OCI-LY1 (cell line): ENCODE measurements around the gene SHLD1.

Experiments
- H2AFZ ChIP-seq: fragments of 200-600 bp; sonication (generic), shearing (Covaris generic); 2 replicates; pipeline ENCODE4 v1.6.0; 2014; ENCODE audit warnings: antibody characterized with exemption, mild to moderate bottlenecking, low read length
- H3F3A ChIP-seq: fragments of 200-600 bp; sonication (generic), shearing (Covaris generic); 2 replicates; pipeline ENCODE4 v1.6.0; 2014; ENCODE audit warnings: mild to moderate bottlenecking, antibody characterized with exemption, low read length, moderate library complexity; ENCODE audit not compliant: insufficient read depth
- H3K27ac ChIP-seq: fragments of 200-600 bp; sonication (generic); 2 replicates; pipeline ENCODE4 v1.5.1; 2014; ENCODE audit warnings: low read length, mixed run types, mild to moderate bottlenecking, low read depth; ENCODE audit not compliant: poor library complexity, severe bottlenecking
- H3K27me3 ChIP-seq: fragments of 200-600 bp; sonication (generic); 2 replicates; pipeline ENCODE4 v1.6.0; 2014; ENCODE audit warnings: antibody characterized with exemption, mild to moderate bottlenecking, low read length, moderate library complexity; ENCODE audit not compliant: insufficient read depth
- H3K36me3 ChIP-seq: fragments of 200-600 bp; sonication (generic); 2 replicates; pipeline ENCODE4 v1.6.1; 2014; ENCODE audit warnings: mild to moderate bottlenecking, antibody characterized with exemption, low read length, moderate library complexity, mixed read lengths; ENCODE audit not compliant: insufficient read depth
- H3K4me1 ChIP-seq: fragments of 200-600 bp; sonication (generic); 2 replicates; pipeline ENCODE4 v1.5.1; 2014; ENCODE audit warnings: mild to moderate bottlenecking, low read length, moderate library complexity; ENCODE audit not compliant: insufficient read depth, severe bottlenecking
- H3K4me2 ChIP-seq: fragments of 200-600 bp; sonication (generic), shearing (Covaris generic); 2 replicates; pipeline ENCODE4 v1.6.1; 2014; ENCODE audit warnings: low read length
- H3K4me3 ChIP-seq: fragments of 200-600 bp; sonication (generic); 2 replicates; pipeline ENCODE4 v1.5.1; 2014; ENCODE audit warnings: low read length, low read depth, mild to moderate bottlenecking, mixed read lengths; ENCODE audit not compliant: poor library complexity, severe bottlenecking
- H3K79me2 ChIP-seq: fragments of 200-600 bp; shearing (Covaris generic); 2 replicates; pipeline ENCODE4 v1.6.1; 2016; ENCODE audit warnings: mixed run types, low read length, mixed read lengths; ENCODE audit not compliant: insufficient read depth
- H3K9ac ChIP-seq: fragments of 200-600 bp; sonication (generic), shearing (Covaris generic); 2 replicates; pipeline ENCODE4 v1.6.1; 2014; ENCODE audit warnings: mild to moderate bottlenecking, low read length, mixed read lengths
- H3K9me2 ChIP-seq: fragments of 200-600 bp; sonication (generic), shearing (Covaris generic); 2 replicates; pipeline ENCODE4 v1.6.1; 2014; ENCODE audit warnings: low read depth, mild to moderate bottlenecking, low read length, mixed read lengths
- H3K9me3 ChIP-seq: fragments of 200-600 bp; shearing (Covaris generic); 2 replicates; pipeline ENCODE4 v1.6.1; 2014; ENCODE audit warnings: low read length, mixed read lengths
- H4K20me1 ChIP-seq: fragments of 200-600 bp; sonication (generic), shearing (Covaris generic); 2 replicates; pipeline ENCODE4 v1.6.0; 2016; ENCODE audit warnings: mild to moderate bottlenecking, low read length; ENCODE audit not compliant: insufficient read depth
- EZH2 ChIP-seq: fragments of 200-600 bp; sonication (generic), shearing (Covaris generic); IDR thresholded peaks from 2 replicates; pipeline ENCODE4 v1.8.0; 2017; ENCODE audit warnings: borderline replicate concordance, mixed run types, mild to moderate bottlenecking, antibody characterized with exemption, low read length, moderate library complexity, mixed read lengths
- TF ChIP-seq, protein P1 (sequence below): fragments of 200-600 bp; sonication (generic), shearing (Covaris generic); IDR thresholded peaks from 2 replicates; pipeline ENCODE4 v1.5.1; 2017; ENCODE audit warnings: mild to moderate bottlenecking, antibody characterized with exemption, low read length, moderate library complexity, mixed read lengths

SHLD1 gene

DNA sequence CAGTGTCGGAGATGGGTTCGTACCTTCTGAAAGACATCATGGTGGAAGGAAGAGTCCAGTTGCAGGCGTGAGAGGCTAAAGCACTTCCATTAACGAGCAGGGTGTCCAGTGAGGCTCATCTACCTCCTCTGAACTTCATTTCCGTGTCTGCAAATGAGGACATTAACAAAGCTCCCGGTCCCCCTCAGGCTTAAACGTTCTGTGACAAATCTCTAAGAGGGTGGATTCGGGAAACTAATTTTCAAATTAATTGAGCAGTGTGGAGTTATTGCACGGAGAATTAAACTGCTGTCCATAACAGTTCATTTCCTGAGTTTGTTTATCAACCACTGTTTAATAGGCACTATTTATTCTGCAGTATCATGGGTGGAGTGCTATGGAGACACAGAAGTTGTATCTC is 132.0 kb downstream of the SHLD1 start:
- no peaks in the 10 kb centered on the region for H4K20me1 ChIP-seq
- no peaks in the 10 kb centered on the region for H3K79me2 ChIP-seq
- H3K27me3 ChIP-seq, result no peaks in the 10 kb centered on the region; the same call in 1 of the 2 replicates
- no peaks in the 10 kb centered on the region for H3K9me3 ChIP-seq
- peak overlapping the region; percentile 85 for H2AFZ ChIP-seq
- no peaks in the 10 kb centered on the region for H3F3A ChIP-seq
- H3K27ac ChIP-seq, result no peak overlapping the region
- peak overlapping the region; percentile 56 for H3K4me2 ChIP-seq
- no peaks in the 10 kb centered on the region for H3K36me3 ChIP-seq
- H3K4me3 ChIP-seq, result peak overlapping the region; percentile 23
- no peaks in the 10 kb centered on the region for H3K9me2 ChIP-seq
- no peak for TF ChIP-seq EZH2
- TF ChIP-seq, protein P1, sequence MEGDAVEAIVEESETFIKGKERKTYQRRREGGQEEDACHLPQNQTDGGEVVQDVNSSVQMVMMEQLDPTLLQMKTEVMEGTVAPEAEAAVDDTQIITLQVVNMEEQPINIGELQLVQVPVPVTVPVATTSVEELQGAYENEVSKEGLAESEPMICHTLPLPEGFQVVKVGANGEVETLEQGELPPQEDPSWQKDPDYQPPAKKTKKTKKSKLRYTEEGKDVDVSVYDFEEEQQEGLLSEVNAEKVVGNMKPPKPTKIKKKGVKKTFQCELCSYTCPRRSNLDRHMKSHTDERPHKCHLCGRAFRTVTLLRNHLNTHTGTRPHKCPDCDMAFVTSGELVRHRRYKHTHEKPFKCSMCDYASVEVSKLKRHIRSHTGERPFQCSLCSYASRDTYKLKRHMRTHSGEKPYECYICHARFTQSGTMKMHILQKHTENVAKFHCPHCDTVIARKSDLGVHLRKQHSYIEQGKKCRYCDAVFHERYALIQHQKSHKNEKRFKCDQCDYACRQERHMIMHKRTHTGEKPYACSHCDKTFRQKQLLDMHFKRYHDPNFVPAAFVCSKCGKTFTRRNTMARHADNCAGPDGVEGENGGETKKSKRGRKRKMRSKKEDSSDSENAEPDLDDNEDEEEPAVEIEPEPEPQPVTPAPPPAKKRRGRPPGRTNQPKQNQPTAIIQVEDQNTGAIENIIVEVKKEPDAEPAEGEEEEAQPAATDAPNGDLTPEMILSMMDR, result no peak
- H3K4me1 ChIP-seq, result peaks cover 8% of the 10 kb centered on the region
- H3K9ac ChIP-seq, result no peak overlapping the region

DNA sequence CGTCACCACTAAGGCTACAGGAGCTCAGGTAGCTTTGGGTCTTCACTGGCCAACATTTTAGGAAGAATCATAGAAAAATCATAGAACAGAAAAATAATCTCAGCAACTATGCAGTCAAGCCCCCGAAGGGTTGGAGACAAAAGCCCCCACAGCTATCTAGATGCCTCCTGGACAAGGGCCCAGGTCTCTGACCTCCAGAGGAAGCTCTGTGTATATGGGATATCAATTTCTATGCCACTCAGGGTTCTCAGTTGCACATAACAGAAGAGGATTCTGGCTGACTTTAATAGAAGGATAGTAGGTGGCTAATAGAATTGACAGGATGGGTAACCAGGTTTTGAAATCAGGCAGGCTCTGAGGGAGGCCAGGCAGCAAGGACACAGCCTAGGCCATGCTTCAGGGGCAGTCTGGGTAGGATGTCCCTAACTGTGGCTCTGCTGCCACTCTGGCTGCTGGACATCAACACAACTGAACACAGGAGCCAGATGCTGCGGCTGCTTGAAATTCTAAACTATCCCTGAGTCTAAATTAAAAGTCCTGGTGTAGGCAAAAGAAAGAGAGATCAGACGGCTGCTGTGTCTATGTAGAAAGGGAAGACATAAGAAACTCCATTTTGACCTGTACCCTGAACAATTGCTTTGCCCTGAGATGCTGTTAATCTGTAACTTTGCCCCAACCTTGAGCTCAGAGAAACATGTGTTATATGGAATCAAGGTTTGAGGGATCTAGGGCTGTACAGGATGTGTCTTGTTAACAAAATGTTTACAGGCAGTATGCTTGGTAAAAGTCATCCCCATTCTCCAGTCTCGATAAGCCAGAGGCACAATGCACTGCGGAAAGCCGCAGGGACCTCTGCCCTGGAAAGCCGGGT is 134.5 kb downstream of the SHLD1 start:
- H3K9ac ChIP-seq, result no peak overlapping the region
- TF ChIP-seq EZH2, result no peak
- TF ChIP-seq, protein P1, result no peak
- H3K4me3 ChIP-seq, result no peak overlapping the region
- no peaks in the 10 kb centered on the region for H3F3A ChIP-seq
- no peaks in the 10 kb centered on the region for H3K9me3 ChIP-seq
- H4K20me1 ChIP-seq, result no peaks in the 10 kb centered on the region
- H3K36me3 ChIP-seq, result no peaks in the 10 kb centered on the region
- peaks cover 8% of the 10 kb centered on the region for H3K4me1 ChIP-seq
- H2AFZ ChIP-seq, result no peak overlapping the region
- no peak overlapping the region for H3K4me2 ChIP-seq
- no peak overlapping the region for H3K27ac ChIP-seq
- H3K9me2 ChIP-seq, result no peaks in the 10 kb centered on the region
- no peaks in the 10 kb centered on the region for H3K79me2 ChIP-seq
- H3K27me3 ChIP-seq, result no peaks in the 10 kb centered on the region

DNA sequence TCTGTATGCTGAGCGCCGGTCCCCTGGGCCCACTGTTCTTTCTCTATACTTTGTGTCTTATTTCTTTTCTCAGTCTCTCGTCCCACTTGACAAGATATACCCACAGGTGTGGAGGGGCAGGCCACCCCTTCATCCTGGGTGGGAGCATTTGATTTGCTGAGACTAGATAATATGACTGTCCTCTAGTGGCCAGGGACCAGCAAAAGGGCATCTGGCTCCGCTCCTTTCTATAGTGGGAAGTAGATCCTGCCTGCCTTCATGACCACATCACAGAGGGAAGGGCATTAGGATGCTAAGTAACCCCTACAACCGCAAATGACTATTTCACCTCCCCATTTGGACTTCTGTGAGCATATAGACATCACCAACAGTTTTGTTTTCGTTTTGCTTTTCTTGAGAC is 135.7 kb downstream of the SHLD1 start:
- H3K4me1 ChIP-seq, result peaks cover 8% of the 10 kb centered on the region
- no peak overlapping the region for H3K27ac ChIP-seq
- no peaks in the 10 kb centered on the region for H4K20me1 ChIP-seq
- H3K9me2 ChIP-seq, result no peaks in the 10 kb centered on the region
- no peaks in the 10 kb centered on the region for H3K27me3 ChIP-seq
- no peak overlapping the region for H3K4me3 ChIP-seq
- no peak overlapping the region for H3K9ac ChIP-seq
- no peak for TF ChIP-seq EZH2
- TF ChIP-seq, protein P1, result no peak
- no peaks in the 10 kb centered on the region for H3K79me2 ChIP-seq
- H2AFZ ChIP-seq, result no peak overlapping the region
- H3K9me3 ChIP-seq, result no peaks in the 10 kb centered on the region
- H3K36me3 ChIP-seq, result no peaks in the 10 kb centered on the region
- H3K4me2 ChIP-seq, result no peak overlapping the region
- no peaks in the 10 kb centered on the region for H3F3A ChIP-seq
